Measurements from ENCODE around the gene CHRM1.

Gene CHRM1

GRCh38 chr11:62925745-62926679 is 4.8 kb upstream of the CHRM1 start:
- no peak for DNase-seq

GRCh38 chr11:62925308-62925707 is 4.1 kb upstream of the CHRM1 start:
- no peak for DNase-seq

GRCh38 chr11:62923601-62924411 is 2.6 kb upstream of the CHRM1 start:
- DNase-seq: no peak

GRCh38 chr11:62922653-62923431 is 1.7 kb upstream of the CHRM1 start:
- DNase-seq: no peak

GRCh38 chr11:62922189-62922589 is 1.0 kb upstream of the CHRM1 start:
- no peak for DNase-seq

- no peak for DNase-seq
Observed at GRCh38 chr11:62921573-62922188, 518 bp upstream of the CHRM1 start.

GRCh38 chr11:62919898-62920640 is 1.1 kb downstream of the CHRM1 start:
- DNase-seq: no peak

GRCh38 chr11:62919476-62919875 is 1.7 kb downstream of the CHRM1 start:
- no peak for DNase-seq

- no peak for DNase-seq
Observed at GRCh38 chr11:62918531-62918930, 2.6 kb downstream of the CHRM1 start.

- no peak for DNase-seq
Observed at GRCh38 chr11:62917906-62918502, 3.2 kb downstream of the CHRM1 start.

- DNase-seq: no peak
Observed at GRCh38 chr11:62914416-62914815, 6.7 kb downstream of the CHRM1 start.

GRCh38 chr11:62912268-62912667 is 8.9 kb downstream of the CHRM1 start:
- DNase-seq: no peak

- DNase-seq: no peak
Observed at GRCh38 chr11:62911137-62912130, 9.7 kb downstream of the CHRM1 start.

GRCh38 chr11:62910141-62910882 is 10.9 kb downstream of the CHRM1 start:
- no peak for DNase-seq

GRCh38 chr11:62909107-62909894 is 11.9 kb downstream of the CHRM1 start:
- DNase-seq: no peak

GRCh38 chr11:62908468-62909072 is 12.6 kb downstream of the CHRM1 start:
- DNase-seq: no peak

- peak; percentile 83 for DNase-seq
Observed at GRCh38 chr11:62905927-62906531, 15.1 kb downstream of the CHRM1 start.

- DNase-seq: no peak
Observed at GRCh38 chr11:62905296-62905695, 15.9 kb downstream of the CHRM1 start.
